Measurements from ENCODE around the gene KLHL29.

The KLHL29 gene

DNA sequence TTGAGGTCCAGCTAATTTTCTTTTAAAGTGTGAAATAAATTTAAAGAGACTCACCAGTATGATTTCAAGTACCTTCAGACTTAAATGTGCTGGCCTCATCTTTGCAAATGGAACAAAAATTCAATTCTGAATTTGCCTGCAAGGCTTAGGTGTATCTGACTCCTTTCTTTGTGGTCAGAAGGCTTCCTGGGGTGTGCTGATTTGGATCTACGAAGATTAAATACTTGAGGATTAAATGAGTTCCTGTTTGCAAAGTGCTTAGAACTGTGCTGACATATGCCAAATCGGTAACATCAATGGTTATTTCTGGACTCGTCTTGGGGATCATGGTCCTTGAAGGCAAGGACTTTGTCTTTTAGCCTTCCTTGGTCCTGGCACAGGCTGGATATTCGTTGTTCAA lies 9.7 kb downstream of the KLHL29 start:
- Histone ChIP-seq H3K4me1 (peaks cover 0 to 7% (median 0%) of the 10 kb centered on the region in 10 experiments; a peak in 3 of 20 replicates), H4K20me1 (no peaks in the 10 kb centered on the region)

DNA sequence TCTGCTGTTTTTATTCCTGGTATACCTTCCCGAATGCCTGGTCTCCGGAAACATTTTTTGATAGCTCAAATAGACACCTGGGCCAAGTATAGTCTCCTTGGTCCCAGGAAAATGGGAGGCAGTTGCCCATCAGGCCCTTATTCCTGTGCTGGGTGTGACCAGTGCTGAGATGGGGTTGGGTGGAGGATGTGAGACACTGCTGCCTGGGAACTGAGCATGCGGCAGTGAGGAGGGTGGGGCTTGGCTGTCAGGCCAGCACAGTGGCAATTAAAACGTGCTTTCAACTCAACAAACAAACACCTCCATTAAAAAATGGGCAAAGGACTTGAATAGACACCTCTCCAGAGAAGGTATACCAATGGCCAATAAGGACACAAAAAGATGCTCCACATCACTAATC lies 12.5 kb downstream of the KLHL29 start:
- Histone ChIP-seq H3K4me2 (no peak overlapping the region), H3K4me3 (no peak overlapping the region), H3K4me1 (peaks cover 0 to 7% (median 0%) of the 10 kb centered on the region in 10 experiments; a peak in 3 of 20 replicates), H3K27me3 (0 out of 22 replicates have a peak, but pooled peaks cover 0 to 4% (median 0%) of the 10 kb centered on the region in 11 experiments), H3K36me3 (no peaks in the 10 kb centered on the region), H4K20me1 (no peaks in the 10 kb centered on the region), H3K9ac (no peak overlapping the region), H3K27ac (no peak overlapping the region), H3K9me3 (replicated peaks in 1 of 11) (no peaks in the 10 kb centered on the region)
- no peak for TF ChIP-seq Cebpa-rat (IDR thresholded peaks at IDR 0.05)

More for the DNA sequence above, 9.7 kb downstream of the KLHL29 start:
- Histone ChIP-seq H3K4me2 (no peak overlapping the region), H3K9ac (no peak overlapping the region), H3K36me3 (no peaks in the 10 kb centered on the region), H3K4me3 (no peak overlapping the region), H3K9me3 (replicated peaks in 1 of 11) (no peaks in the 10 kb centered on the region), H3K27me3 (peaks cover 3 to 18% (median 11%) of the 10 kb centered on the region in 11 experiments; a peak in 20 of 22 replicates), H3K27ac (no peak overlapping the region)
- no peak for TF ChIP-seq Cebpa-rat (IDR thresholded peaks at IDR 0.05)

DNA sequence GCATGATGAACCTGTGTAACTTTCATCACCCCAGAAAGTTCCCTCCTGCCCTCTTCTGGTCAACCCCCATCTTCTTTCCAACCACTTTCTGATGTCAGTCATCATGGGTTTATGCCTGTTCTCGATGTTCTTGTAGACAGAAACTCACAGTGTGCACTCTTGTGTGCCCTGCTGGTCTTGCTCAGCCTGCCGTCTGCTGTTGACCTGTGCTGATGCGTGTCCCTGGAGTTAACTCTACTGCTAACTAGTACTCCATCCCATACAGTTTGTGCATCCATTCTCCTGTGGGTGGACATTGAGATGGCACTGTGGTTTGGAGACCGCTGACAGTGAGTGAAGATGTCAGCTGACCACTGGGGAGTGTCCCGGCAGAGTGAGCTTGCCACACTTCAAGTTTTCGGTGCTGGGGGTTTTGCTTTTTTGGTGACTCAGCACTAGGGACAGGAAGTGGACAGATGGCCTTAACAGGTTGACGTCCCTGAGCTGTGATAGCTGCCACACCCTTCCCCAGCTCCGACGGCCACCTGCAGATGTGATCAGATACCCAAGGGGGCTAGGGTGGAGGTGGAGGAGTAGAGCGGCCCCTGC lies 14.8 kb downstream of the KLHL29 start:
- TF ChIP-seq Cebpa-rat (IDR thresholded peaks at IDR 0.05) = no peak
- H3K9me3 ChIP-seq (replicated peaks in 1 of 11) = no peaks in the 10 kb centered on the region
- H3K36me3 ChIP-seq = no peaks in the 10 kb centered on the region
- H3K4me3 ChIP-seq = no peak overlapping the region
- H3K9ac ChIP-seq = no peak overlapping the region
- peak overlapping the region in 1 of 11 experiments; percentile 18; a peak in 2 of 22 replicates for H3K4me2 ChIP-seq
- no peaks in the 10 kb centered on the region for H3K27me3 ChIP-seq
- H3K27ac ChIP-seq = no peak overlapping the region
- H3K4me1 ChIP-seq = peaks cover 12 to 20% (median 15%) of the 10 kb centered on the region in 10 experiments
- H4K20me1 ChIP-seq = no peaks in the 10 kb centered on the region

DNA sequence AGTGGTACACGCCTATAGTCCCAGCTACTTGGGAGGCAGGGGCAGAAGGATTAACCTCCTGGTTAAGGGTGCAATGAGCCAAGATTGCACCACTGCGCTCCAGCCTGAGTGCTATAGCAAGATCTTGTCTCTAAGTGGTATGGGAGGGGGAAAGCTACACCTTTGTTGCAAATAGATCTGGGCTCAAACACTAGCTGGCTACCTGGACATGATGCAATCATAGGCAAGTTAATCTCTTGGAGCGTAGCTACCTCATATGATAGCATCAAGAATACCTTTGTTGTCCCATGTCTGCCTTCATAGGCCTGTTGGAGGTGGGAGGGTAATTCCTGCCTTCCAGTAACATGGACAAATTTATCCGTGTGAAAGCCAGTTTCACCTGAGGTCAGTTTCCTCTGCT lies 15.7 kb downstream of the KLHL29 start:
- Histone ChIP-seq H3K9me3 (replicated peaks in 1 of 11) (no peaks in the 10 kb centered on the region), H3K27ac (no peak overlapping the region), H3K4me3 (no peak overlapping the region), H3K9ac (no peak overlapping the region), H3K36me3 (no peaks in the 10 kb centered on the region), H4K20me1 (no peaks in the 10 kb centered on the region), H3K4me1 (peaks cover 13 to 22% (median 17%) of the 10 kb centered on the region in 10 experiments), H3K4me2 (no peak overlapping the region), H3K27me3 (no peaks in the 10 kb centered on the region)
- no peak for TF ChIP-seq Cebpa-rat (IDR thresholded peaks at IDR 0.05)

DNA sequence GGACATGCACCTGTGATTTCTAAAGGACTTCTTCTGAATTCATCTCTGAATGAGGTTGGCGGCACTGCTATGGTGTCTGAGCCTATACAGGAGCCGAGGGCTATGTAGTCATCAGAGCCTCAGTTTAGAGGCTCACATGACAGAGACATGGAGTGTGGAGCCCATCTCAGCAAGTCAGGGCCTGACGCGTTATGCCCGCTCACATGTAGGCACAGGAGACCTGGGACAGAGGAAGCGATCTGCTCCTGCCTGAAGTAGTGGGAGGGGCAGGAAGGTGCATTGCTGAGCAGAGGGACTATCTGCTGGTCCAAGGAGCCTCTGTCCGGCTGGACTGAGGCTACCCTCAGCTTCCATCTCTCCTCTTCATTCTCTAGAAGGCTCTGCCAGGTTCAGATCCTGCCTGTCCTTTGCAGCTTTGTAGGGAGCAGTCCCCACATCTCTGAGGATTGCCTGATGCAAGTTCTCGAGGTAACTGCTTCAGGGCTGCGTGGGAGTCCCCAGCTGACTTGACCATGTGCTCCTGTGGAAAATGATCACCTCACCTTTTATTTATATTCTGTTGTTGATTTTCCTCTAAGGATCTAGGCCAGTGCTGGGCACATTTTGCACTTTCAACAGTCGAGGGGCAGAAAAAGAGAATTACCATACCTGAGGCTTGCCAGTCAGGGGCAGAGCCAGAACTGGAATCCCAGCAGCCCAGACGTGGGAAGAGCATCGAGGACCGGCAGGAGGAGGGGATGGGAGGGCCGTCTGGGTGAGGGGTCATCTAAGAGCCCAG lies 16.6 kb downstream of the KLHL29 start:
- no peak for TF ChIP-seq Cebpa-rat (IDR thresholded peaks at IDR 0.05)
- Histone ChIP-seq H4K20me1 (no peaks in the 10 kb centered on the region), H3K4me1 (peaks cover 13 to 22% (median 17%) of the 10 kb centered on the region in 10 experiments), H3K9me3 (replicated peaks in 1 of 11) (no peaks in the 10 kb centered on the region), H3K4me2 (no peak overlapping the region), H3K9ac (no peak overlapping the region), H3K27ac (no peak overlapping the region), H3K36me3 (no peaks in the 10 kb centered on the region), H3K27me3 (no peaks in the 10 kb centered on the region), H3K4me3 (no peak overlapping the region)

DNA sequence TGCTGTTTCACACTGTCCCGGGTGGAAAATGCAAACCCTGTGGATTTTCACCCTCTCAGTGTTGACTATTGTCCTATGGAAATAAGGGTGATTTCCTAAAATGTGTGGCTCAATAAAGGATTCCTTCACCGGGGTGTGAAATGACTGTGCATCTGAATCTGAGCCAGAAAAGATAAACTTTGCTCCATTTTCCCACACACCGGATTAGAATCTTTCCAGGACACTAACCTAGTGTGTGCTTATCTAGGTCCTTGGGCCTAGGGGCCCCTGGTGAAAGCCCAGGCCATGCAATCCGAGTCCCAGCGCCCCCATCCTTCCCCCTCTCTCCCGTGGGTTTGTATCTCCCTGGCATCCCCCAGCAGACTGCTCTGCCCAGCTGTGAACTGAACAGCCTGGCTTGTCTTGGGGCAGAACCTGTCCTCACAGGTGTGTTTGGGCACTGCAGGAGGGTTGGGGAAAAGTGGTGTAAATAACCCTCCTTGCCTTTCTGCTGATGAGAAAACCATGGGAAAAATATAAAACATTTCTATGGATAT lies 17.3 kb downstream of the KLHL29 start:
- no peak overlapping the region for H3K4me2 ChIP-seq
- no peaks in the 10 kb centered on the region for H4K20me1 ChIP-seq
- TF ChIP-seq Cebpa-rat (IDR thresholded peaks at IDR 0.05) = no peak
- peaks cover 13 to 22% (median 17%) of the 10 kb centered on the region in 10 experiments for H3K4me1 ChIP-seq
- no peaks in the 10 kb centered on the region for H3K36me3 ChIP-seq
- no peaks in the 10 kb centered on the region for H3K9me3 ChIP-seq (replicated peaks in 1 of 11)
- no peaks in the 10 kb centered on the region for H3K27me3 ChIP-seq
- no peak overlapping the region for H3K9ac ChIP-seq
- H3K27ac ChIP-seq = no peak overlapping the region
- no peak overlapping the region for H3K4me3 ChIP-seq

DNA sequence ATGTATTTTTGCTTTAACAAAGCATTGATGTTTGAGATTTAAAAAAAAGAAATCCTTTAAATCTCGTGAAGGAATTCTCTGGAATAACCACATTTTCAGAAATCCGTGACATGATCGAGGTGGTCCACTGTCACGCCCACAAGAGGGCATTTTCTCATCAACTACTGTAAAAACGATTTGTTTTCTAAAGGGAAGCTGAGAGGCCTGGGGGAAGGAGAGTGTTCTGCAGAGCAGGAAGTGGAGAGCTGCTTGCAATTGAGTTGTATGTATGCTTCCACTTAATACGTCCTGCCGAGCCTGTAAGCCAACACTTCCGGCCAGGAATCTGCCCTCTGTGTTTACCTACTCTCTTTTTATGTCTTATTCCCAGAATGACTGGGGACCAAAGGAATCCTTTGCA lies 19.4 kb downstream of the KLHL29 start:
- Histone ChIP-seq H3K4me1 (peaks cover 13 to 22% (median 17%) of the 10 kb centered on the region in 10 experiments), H3K27ac (peak overlapping the region in 2 of 11 experiments; percentile 2 to 33; a peak in 2 of 22 replicates), H4K20me1 (no peaks in the 10 kb centered on the region), H3K9me3 (replicated peaks in 1 of 11) (no peaks in the 10 kb centered on the region), H3K4me3 (no peak overlapping the region), H3K9ac (no peak overlapping the region), H3K36me3 (no peaks in the 10 kb centered on the region), H3K4me2 (peak overlapping the region; percentile 28 to 76 (median 52); a peak in 21 of 22 replicates), H3K27me3 (no peaks in the 10 kb centered on the region)
- TF ChIP-seq Cebpa-rat (IDR thresholded peaks at IDR 0.05) = no peak

DNA sequence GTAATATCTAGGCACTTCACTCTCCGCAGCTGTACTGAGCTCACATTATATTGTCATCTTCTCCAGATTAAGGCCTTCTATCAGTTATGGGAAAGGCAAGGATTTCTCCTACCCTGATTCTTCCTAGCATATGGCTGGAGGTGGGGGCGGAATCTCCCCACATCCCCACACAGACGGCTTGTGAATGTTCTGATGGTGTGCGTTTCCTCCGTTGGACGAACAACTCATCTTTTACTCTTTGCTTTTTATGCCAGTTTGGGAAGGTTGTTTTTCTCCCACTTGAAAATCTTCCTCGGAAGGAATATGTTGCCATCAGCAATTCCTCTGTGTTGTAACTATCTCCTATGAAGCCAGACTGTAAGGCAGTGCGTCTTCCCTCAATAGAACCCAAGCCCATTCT lies 24.3 kb downstream of the KLHL29 start:
- no peak overlapping the region for H3K4me3 ChIP-seq
- no peaks in the 10 kb centered on the region for H3K36me3 ChIP-seq
- H3K9ac ChIP-seq = no peak overlapping the region
- H3K27me3 ChIP-seq = no peaks in the 10 kb centered on the region
- H3K4me2 ChIP-seq = no peak overlapping the region
- no peaks in the 10 kb centered on the region for H4K20me1 ChIP-seq
- H3K27ac ChIP-seq = no peak overlapping the region
- H3K9me3 ChIP-seq (replicated peaks in 1 of 11) = no peaks in the 10 kb centered on the region
- no peak for TF ChIP-seq Cebpa-rat (IDR thresholded peaks at IDR 0.05)
- peaks cover 6 to 9% (median 7%) of the 10 kb centered on the region in 10 experiments for H3K4me1 ChIP-seq

DNA sequence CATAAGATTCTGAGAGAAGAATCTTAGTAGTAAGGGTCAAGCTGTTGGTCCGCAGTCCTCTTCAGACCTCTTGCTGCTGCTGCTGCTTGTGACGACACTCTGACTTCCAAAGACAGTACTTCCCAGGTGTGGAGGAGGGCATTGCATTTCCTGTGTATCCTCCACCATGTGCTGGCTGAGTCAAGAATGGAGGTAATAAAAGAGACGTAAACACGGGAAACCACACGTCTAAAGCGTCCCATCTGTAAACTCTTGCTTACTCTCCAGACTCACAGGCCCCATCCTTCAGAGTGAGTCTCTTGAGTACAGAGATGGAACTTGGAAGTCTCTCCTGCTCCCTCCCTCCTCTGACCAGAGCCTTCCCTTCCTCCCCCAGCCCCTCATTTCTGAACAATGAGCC lies 25.6 kb downstream of the KLHL29 start:
- Histone ChIP-seq H3K4me1 (no peaks in the 10 kb centered on the region), H3K9me3 (replicated peaks in 1 of 11) (no peaks in the 10 kb centered on the region), H3K9ac (no peak overlapping the region), H4K20me1 (no peaks in the 10 kb centered on the region), H3K4me3 (no peak overlapping the region), H3K4me2 (no peak overlapping the region), H3K27ac (no peak overlapping the region), H3K27me3 (no peaks in the 10 kb centered on the region), H3K36me3 (no peaks in the 10 kb centered on the region)
- no peak for TF ChIP-seq Cebpa-rat (IDR thresholded peaks at IDR 0.05)

All from BLaER1 treated with 17β-estradiol and CSF1 and Interleukin-3, amounts not matched to agents 10 nM and 100 nM (cell line).